Mesothelial cell of epicardium (in vitro differentiated cells): ENCODE measurements around the gene ADGRL2. TPM values are rescaled to one million over a fixed set of nuclear protein-coding genes. Genes with fewer than 3 reads are reported as not detected.

Experiments used
- DNase-seq, 2 experiments: peaks; one replicate each; pipeline ENCODE4 v3.0.0; 2021; ENCODE audit warnings: low spot score in 2 of 2; ENCODE audit not compliant: unreplicated experiment in 2 of 2
- H3K27ac Mint-ChIP-seq: 2 replicates; pipeline ENCODE4 v1.8.0; 2021; ENCODE audit warnings: mixed read lengths
- H3K27me3 Mint-ChIP-seq: 2 replicates; pipeline ENCODE4 v1.8.0; 2021; ENCODE audit warnings: low read depth, mixed read lengths
- H3K36me3 Mint-ChIP-seq: 2 replicates; pipeline ENCODE4 v1.8.0; 2021; ENCODE audit warnings: mixed read lengths
- H3K4me1 Mint-ChIP-seq: 2 replicates; pipeline ENCODE4 v1.8.0; 2021; ENCODE audit warnings: mixed read lengths
- H3K4me3 Mint-ChIP-seq: 2 replicates; pipeline ENCODE4 v1.8.0; 2021; ENCODE audit warnings: mild to moderate bottlenecking, moderate library complexity, mixed read lengths
- H3K9me3 Mint-ChIP-seq: 2 replicates; pipeline ENCODE4 v1.8.0; 2021; ENCODE audit warnings: mixed read lengths
- total RNA-seq: library from RNA; stranded (reverse); gene quantifications from 3 replicates; pipeline ENCODE4 v1.2.1, GENCODE V29; 2021
- TF ChIP-seq, protein P1 (sequence below): fragments of 200-600 bp; sonication (generic); IDR thresholded peaks from one replicate; pipeline ENCODE4 v1.5.0; 2021; ENCODE audit warnings: antibody characterized with exemption; ENCODE audit not compliant: unreplicated experiment

Gene ADGRL2
- total RNA-seq, 1 donor from 2014 or later = 83.4 TPM

DNA sequence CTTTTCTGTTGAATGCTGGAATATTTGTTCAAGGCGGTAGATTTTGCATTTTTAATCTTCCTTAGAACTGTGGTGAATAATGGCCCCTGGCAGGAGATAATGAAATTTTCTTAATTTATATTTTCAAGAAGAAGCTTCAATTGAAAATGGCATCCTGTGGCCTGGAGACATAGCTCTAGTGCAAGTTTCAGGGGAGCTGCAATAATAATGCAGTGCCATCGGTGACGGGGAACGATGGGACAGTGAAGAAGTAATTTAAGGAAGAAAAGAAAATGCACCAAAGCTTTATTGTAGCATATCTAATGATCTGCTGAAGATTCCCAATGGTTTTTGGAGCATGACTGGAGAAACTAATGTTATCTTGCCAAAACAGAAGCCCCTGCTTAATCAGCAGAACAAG is 128.4 kb downstream of the ADGRL2 start:
- Mint-ChIP-seq H3K9me3 (no peaks in the 10 kb centered on the region), H3K27ac (no peak overlapping the region)
- TF ChIP-seq, protein P1, sequence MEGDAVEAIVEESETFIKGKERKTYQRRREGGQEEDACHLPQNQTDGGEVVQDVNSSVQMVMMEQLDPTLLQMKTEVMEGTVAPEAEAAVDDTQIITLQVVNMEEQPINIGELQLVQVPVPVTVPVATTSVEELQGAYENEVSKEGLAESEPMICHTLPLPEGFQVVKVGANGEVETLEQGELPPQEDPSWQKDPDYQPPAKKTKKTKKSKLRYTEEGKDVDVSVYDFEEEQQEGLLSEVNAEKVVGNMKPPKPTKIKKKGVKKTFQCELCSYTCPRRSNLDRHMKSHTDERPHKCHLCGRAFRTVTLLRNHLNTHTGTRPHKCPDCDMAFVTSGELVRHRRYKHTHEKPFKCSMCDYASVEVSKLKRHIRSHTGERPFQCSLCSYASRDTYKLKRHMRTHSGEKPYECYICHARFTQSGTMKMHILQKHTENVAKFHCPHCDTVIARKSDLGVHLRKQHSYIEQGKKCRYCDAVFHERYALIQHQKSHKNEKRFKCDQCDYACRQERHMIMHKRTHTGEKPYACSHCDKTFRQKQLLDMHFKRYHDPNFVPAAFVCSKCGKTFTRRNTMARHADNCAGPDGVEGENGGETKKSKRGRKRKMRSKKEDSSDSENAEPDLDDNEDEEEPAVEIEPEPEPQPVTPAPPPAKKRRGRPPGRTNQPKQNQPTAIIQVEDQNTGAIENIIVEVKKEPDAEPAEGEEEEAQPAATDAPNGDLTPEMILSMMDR = no peak

DNA sequence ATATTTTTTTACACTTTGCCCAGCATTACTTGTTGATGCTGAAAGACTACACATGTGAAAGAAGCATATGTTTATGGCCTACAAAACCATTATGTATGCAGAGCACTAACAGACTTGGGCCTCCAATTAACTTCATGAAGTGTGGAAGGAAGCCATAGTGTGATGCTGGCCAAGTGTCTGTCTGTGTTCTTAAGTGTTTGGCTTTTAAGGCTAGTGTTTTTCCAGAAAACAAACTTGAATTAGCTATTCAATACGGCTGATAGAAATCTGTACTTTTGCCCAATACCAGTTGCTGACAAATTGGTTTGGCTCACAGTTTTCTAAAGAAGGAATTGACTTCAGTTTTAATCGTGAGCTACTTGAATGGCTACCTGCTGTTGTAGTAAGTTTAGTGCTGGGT is 136.1 kb downstream of the ADGRL2 start:
- Mint-ChIP-seq H3K27me3 (no peaks in the 10 kb centered on the region), H3K9me3 (no peaks in the 10 kb centered on the region), H3K4me1 (no peaks in the 10 kb centered on the region), H3K4me3 (no peak overlapping the region), H3K36me3 (no peaks in the 10 kb centered on the region), H3K27ac (no peak overlapping the region)
- no peak for DNase-seq
- TF ChIP-seq, protein P1 = no peak

More for the DNA sequence above, 128.4 kb downstream of the ADGRL2 start:
- Mint-ChIP-seq H3K4me1 (no peaks in the 10 kb centered on the region), H3K36me3 (no peaks in the 10 kb centered on the region), H3K4me3 (no peak overlapping the region), H3K27me3 (no peaks in the 10 kb centered on the region)
- DNase-seq = no peak

GRCh38 chr1:81937791-81938450 is 137.2 kb downstream of the ADGRL2 start:
- Mint-ChIP-seq H3K4me1 (no peaks in the 10 kb centered on the region), H3K36me3 (peaks cover 2% of the 10 kb centered on the region), H3K27ac (no peak overlapping the region), H3K27me3 (no peaks in the 10 kb centered on the region), H3K4me3 (no peak overlapping the region), H3K9me3 (no peaks in the 10 kb centered on the region)
- DNase-seq = no peak
- TF ChIP-seq, protein P1 = no peak

DNA sequence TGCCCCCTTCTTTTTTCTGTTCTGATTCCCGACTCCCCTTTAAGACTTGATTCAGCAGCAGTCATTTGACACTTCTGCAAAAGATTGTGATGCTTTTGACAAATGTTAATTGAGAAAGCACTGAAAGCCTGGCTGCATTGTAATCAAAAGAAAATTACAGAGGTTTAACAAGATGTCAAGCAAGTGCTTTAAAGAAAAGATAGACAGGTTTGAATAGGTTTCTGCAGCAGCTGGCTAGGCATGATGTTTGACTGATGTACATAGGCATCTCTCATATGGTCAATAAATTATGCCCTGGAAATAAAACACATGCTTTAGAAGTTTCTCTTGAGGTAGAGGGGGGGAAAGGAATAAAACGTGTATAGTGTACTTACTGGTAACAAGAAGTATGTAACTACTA is 147.8 kb downstream of the ADGRL2 start:
- no peaks in the 10 kb centered on the region for H3K27me3 Mint-ChIP-seq
- H3K4me3 Mint-ChIP-seq = no peak overlapping the region
- no peaks in the 10 kb centered on the region for H3K9me3 Mint-ChIP-seq
- TF ChIP-seq, protein P1 = no peak
- peaks cover 12% of the 10 kb centered on the region for H3K36me3 Mint-ChIP-seq
- peaks cover 21% of the 10 kb centered on the region for H3K4me1 Mint-ChIP-seq
- no peak for DNase-seq
- H3K27ac Mint-ChIP-seq = peak overlapping the region; percentile 8

- Mint-ChIP-seq H3K4me3 (no peak overlapping the region), H3K27me3 (no peaks in the 10 kb centered on the region), H3K27ac (peak overlapping the region; percentile 30), H3K4me1 (peaks cover 21% of the 10 kb centered on the region), H3K36me3 (peaks cover 12% of the 10 kb centered on the region), H3K9me3 (no peaks in the 10 kb centered on the region)
- no peak for DNase-seq
- TF ChIP-seq, protein P1 = no peak
Observed at GRCh38 chr1:81949421-81949820, 148.7 kb downstream of the ADGRL2 start.

- Mint-ChIP-seq H3K36me3 (peaks cover 13% of the 10 kb centered on the region), H3K27me3 (no peaks in the 10 kb centered on the region), H3K27ac (no peak overlapping the region), H3K4me3 (no peak overlapping the region), H3K9me3 (no peaks in the 10 kb centered on the region), H3K4me1 (peaks cover 27% of the 10 kb centered on the region)
- no peak for DNase-seq
- TF ChIP-seq, protein P1 = no peak
Observed at GRCh38 chr1:81950037-81950436, 149.3 kb downstream of the ADGRL2 start.
